GM10248 (cell line): Measurements from ENCODE around the gene ACAP3.

ENCODE experiments used
- CTCF ChIA-PET: fragments of 300-600 bp; sonication (Branson Sonifier 250); formaldehyde crosslinking; extraction: SDS; loops from one replicate; lab custom pipeline; 2021; ENCODE audit warnings: antibody characterized with exemption; lab: Yijun Ruan, JAX
- POLR2A ChIA-PET: fragments of 350-650 bp; sonication (Branson Sonifier 250); formaldehyde crosslinking; extraction: SDS; loops from one replicate; lab custom pipeline; 2020; ENCODE audit warnings: antibody characterized with exemption; lab: Yijun Ruan, JAX
- DNase-seq: peaks from one replicate; pipeline ENCODE4 v3.0.0; 2012; ENCODE audit errors: extremely low spot score
- CTCF ChIP-seq: IDR thresholded peaks from 2 replicates; pipeline ENCODE4 v1.5.1; 2012; ENCODE audit warnings: mild to moderate bottlenecking, low read depth; ENCODE audit errors: extremely low read depth, missing control alignments, control extremely low read depth

ACAP3 gene

GRCh38 chr1:1343811-1344421, 36.2 kb upstream of the ACAP3 start:
- POLR2A ChIA-PET: no interaction called here
- CTCF ChIA-PET: no interaction called here
- DNase-seq: no peak
- TF ChIP-seq CTCF: no peak

GRCh38 chr1:1342584-1343115, 34.9 kb upstream of the ACAP3 start:
- ChIA-PET CTCF (no interaction called here), POLR2A (no interaction called here)
- no peak for TF ChIP-seq CTCF

GRCh38 chr1:1342061-1342562, 34.4 kb upstream of the ACAP3 start:
- no peak for TF ChIP-seq CTCF
- POLR2A ChIA-PET: no interaction called here
- CTCF ChIA-PET: no interaction called here

More at GRCh38 chr1:1342584-1343115, 34.9 kb upstream of the ACAP3 start:
- no peak for DNase-seq

GRCh38 chr1:1341549-1342021, 33.9 kb upstream of the ACAP3 start:
- CTCF ChIA-PET: no interaction called here
- POLR2A ChIA-PET: no interaction called here
- no peak for TF ChIP-seq CTCF

More at GRCh38 chr1:1342061-1342562, 34.4 kb upstream of the ACAP3 start:
- no peak for DNase-seq

GRCh38 chr1:1340791-1341548, 33.2 kb upstream of the ACAP3 start:
- CTCF ChIA-PET: no interaction called here
- no peak for DNase-seq
- POLR2A ChIA-PET: no interaction called here
- no peak for TF ChIP-seq CTCF

More at GRCh38 chr1:1341549-1342021, 33.9 kb upstream of the ACAP3 start:
- no peak for DNase-seq

DNA sequence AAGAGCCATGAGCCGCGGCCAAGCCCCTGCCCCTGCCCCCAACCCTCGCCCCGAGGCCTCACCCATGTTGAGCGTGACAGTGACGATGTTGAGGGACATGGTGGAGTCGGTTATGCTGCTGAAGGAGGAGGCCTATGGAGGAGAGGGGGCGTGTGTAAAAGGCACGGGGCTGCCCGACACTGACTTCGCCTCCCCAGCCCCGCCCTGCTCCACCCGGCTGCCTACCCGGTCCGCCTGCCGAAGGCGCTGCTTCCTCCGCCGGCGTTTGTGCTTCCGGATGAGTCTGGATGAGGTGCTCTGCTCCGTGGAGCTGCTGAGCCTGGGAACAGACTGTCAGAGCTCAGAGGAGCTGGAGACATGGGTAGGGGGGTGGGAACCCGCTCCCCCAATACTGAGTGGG, 32.5 kb upstream of the ACAP3 start:
- POLR2A ChIA-PET: no interaction called here
- DNase-seq: no peak

More for the DNA sequence above, 32.5 kb upstream of the ACAP3 start:
- CTCF ChIA-PET: no interaction called here
- TF ChIP-seq CTCF: no peak
